OCI-LY1 (cell line): ENCODE data around the gene NPAT.

Source experiments
- H2AFZ ChIP-seq: fragments of 200-600 bp; sonication (generic), shearing (Covaris generic); 2 replicates; pipeline ENCODE4 v1.6.0; 2014; ENCODE audit warnings: antibody characterized with exemption, mild to moderate bottlenecking, low read length
- H3F3A ChIP-seq: fragments of 200-600 bp; sonication (generic), shearing (Covaris generic); 2 replicates; pipeline ENCODE4 v1.6.0; 2014; ENCODE audit warnings: mild to moderate bottlenecking, antibody characterized with exemption, low read length, moderate library complexity; ENCODE audit not compliant: insufficient read depth
- H3K27ac ChIP-seq: fragments of 200-600 bp; sonication (generic); 2 replicates; pipeline ENCODE4 v1.5.1; 2014; ENCODE audit warnings: low read length, mixed run types, mild to moderate bottlenecking, low read depth; ENCODE audit not compliant: poor library complexity, severe bottlenecking
- H3K27me3 ChIP-seq: fragments of 200-600 bp; sonication (generic); 2 replicates; pipeline ENCODE4 v1.6.0; 2014; ENCODE audit warnings: antibody characterized with exemption, mild to moderate bottlenecking, low read length, moderate library complexity; ENCODE audit not compliant: insufficient read depth
- H3K36me3 ChIP-seq: fragments of 200-600 bp; sonication (generic); 2 replicates; pipeline ENCODE4 v1.6.1; 2014; ENCODE audit warnings: mild to moderate bottlenecking, antibody characterized with exemption, low read length, moderate library complexity, mixed read lengths; ENCODE audit not compliant: insufficient read depth
- H3K4me1 ChIP-seq: fragments of 200-600 bp; sonication (generic); 2 replicates; pipeline ENCODE4 v1.5.1; 2014; ENCODE audit warnings: mild to moderate bottlenecking, low read length, moderate library complexity; ENCODE audit not compliant: insufficient read depth, severe bottlenecking
- H3K4me2 ChIP-seq: fragments of 200-600 bp; sonication (generic), shearing (Covaris generic); 2 replicates; pipeline ENCODE4 v1.6.1; 2014; ENCODE audit warnings: low read length
- H3K4me3 ChIP-seq: fragments of 200-600 bp; sonication (generic); 2 replicates; pipeline ENCODE4 v1.5.1; 2014; ENCODE audit warnings: low read length, low read depth, mild to moderate bottlenecking, mixed read lengths; ENCODE audit not compliant: poor library complexity, severe bottlenecking
- H3K79me2 ChIP-seq: fragments of 200-600 bp; shearing (Covaris generic); 2 replicates; pipeline ENCODE4 v1.6.1; 2016; ENCODE audit warnings: mixed run types, low read length, mixed read lengths; ENCODE audit not compliant: insufficient read depth
- H3K9ac ChIP-seq: fragments of 200-600 bp; sonication (generic), shearing (Covaris generic); 2 replicates; pipeline ENCODE4 v1.6.1; 2014; ENCODE audit warnings: mild to moderate bottlenecking, low read length, mixed read lengths
- H3K9me2 ChIP-seq: fragments of 200-600 bp; sonication (generic), shearing (Covaris generic); 2 replicates; pipeline ENCODE4 v1.6.1; 2014; ENCODE audit warnings: low read depth, mild to moderate bottlenecking, low read length, mixed read lengths
- H3K9me3 ChIP-seq: fragments of 200-600 bp; shearing (Covaris generic); 2 replicates; pipeline ENCODE4 v1.6.1; 2014; ENCODE audit warnings: low read length, mixed read lengths
- H4K20me1 ChIP-seq: fragments of 200-600 bp; sonication (generic), shearing (Covaris generic); 2 replicates; pipeline ENCODE4 v1.6.0; 2016; ENCODE audit warnings: mild to moderate bottlenecking, low read length; ENCODE audit not compliant: insufficient read depth
- EZH2 ChIP-seq: fragments of 200-600 bp; sonication (generic), shearing (Covaris generic); IDR thresholded peaks from 2 replicates; pipeline ENCODE4 v1.8.0; 2017; ENCODE audit warnings: borderline replicate concordance, mixed run types, mild to moderate bottlenecking, antibody characterized with exemption, low read length, moderate library complexity, mixed read lengths
- TF ChIP-seq, protein P1 (sequence below): fragments of 200-600 bp; sonication (generic), shearing (Covaris generic); IDR thresholded peaks from 2 replicates; pipeline ENCODE4 v1.5.1; 2017; ENCODE audit warnings: mild to moderate bottlenecking, antibody characterized with exemption, low read length, moderate library complexity, mixed read lengths

The NPAT gene

DNA sequence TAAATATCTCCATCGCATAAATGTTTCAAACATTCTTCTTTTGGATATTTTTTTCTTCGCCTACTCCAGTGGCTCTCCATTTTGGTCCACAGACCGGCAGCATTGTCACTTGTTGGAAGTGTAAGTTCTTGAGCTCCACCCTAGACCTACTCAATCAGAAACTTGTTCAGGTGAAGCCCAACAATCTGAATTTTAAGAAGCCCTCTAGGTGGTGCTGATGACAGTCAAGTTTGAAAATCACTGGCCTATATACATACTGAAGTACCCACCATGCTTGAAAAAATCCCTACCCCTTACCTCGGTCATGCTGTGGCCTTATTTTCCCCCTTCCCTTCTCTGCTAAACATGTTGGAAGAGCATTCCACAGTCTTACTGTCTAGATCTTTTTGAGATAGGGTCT is 111.3 kb downstream of the NPAT start:
- Histone ChIP-seq H3K9me3 (no peaks in the 10 kb centered on the region), H3F3A (no peaks in the 10 kb centered on the region), H2AFZ (no peak overlapping the region), H3K79me2 (no peaks in the 10 kb centered on the region), H3K4me2 (no peak overlapping the region), H3K4me1 (no peaks in the 10 kb centered on the region), H3K36me3 (peaks cover under 1% of the 10 kb centered on the region; the same call in 1 of the 2 replicates), H3K9me2 (no peaks in the 10 kb centered on the region), H3K27me3 (no peaks in the 10 kb centered on the region), H3K4me3 (no peak overlapping the region), H4K20me1 (no peaks in the 10 kb centered on the region), H3K9ac (no peak overlapping the region), H3K27ac (no peak overlapping the region)
- no peak for TF ChIP-seq EZH2
- TF ChIP-seq, protein P1, sequence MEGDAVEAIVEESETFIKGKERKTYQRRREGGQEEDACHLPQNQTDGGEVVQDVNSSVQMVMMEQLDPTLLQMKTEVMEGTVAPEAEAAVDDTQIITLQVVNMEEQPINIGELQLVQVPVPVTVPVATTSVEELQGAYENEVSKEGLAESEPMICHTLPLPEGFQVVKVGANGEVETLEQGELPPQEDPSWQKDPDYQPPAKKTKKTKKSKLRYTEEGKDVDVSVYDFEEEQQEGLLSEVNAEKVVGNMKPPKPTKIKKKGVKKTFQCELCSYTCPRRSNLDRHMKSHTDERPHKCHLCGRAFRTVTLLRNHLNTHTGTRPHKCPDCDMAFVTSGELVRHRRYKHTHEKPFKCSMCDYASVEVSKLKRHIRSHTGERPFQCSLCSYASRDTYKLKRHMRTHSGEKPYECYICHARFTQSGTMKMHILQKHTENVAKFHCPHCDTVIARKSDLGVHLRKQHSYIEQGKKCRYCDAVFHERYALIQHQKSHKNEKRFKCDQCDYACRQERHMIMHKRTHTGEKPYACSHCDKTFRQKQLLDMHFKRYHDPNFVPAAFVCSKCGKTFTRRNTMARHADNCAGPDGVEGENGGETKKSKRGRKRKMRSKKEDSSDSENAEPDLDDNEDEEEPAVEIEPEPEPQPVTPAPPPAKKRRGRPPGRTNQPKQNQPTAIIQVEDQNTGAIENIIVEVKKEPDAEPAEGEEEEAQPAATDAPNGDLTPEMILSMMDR = peak; percentile 39; the same call in 1 of the 2 replicates
